ENCODE data around the gene ECSIT. TPM values are rescaled to one million over a fixed set of nuclear protein-coding genes. Genes with fewer than 3 reads are reported as not detected.

The ECSIT gene
- total RNA-seq, 1 donor from 2014 or later = 58.9 TPM

DNA sequence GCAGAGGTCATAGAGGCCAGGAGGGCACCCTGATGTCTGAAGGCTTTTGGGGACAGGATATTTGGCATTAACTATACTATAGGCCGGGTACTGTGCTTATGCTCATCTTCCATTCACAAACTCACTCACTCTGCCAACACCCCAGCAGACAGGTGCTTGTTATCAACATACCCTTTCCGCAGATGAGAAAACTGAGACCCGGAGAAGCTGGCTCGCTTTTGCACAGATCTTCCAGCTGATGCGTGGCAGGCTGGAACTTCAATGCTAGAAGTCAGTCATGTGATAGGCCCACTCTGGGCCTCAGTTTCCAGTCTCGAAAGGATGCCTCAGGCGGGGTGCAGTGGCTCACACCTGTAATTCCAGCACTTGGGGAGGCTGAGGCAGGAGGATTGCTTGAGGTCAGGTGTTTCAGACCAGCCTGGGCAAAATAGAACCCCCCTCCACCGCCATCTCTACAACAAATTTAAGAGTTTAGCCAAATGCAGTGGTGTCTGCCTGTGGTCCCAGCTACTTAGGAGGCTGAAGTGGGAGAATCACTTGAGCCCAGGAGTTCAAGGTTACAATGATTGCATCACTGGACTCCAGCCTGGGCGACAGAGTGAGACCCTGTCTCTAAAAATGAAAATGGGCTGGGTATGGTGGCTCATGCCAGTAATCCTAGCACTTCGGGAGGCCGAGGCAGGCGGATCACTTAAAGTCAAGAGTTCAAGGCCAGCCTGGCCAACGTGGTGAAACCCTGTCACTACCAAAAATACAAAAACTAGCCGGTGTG lies 19.2 kb upstream of the ECSIT start:
- DNase-seq (ENCODE audit: low read depth) = no peak
- TF ChIP-seq, protein P1, sequence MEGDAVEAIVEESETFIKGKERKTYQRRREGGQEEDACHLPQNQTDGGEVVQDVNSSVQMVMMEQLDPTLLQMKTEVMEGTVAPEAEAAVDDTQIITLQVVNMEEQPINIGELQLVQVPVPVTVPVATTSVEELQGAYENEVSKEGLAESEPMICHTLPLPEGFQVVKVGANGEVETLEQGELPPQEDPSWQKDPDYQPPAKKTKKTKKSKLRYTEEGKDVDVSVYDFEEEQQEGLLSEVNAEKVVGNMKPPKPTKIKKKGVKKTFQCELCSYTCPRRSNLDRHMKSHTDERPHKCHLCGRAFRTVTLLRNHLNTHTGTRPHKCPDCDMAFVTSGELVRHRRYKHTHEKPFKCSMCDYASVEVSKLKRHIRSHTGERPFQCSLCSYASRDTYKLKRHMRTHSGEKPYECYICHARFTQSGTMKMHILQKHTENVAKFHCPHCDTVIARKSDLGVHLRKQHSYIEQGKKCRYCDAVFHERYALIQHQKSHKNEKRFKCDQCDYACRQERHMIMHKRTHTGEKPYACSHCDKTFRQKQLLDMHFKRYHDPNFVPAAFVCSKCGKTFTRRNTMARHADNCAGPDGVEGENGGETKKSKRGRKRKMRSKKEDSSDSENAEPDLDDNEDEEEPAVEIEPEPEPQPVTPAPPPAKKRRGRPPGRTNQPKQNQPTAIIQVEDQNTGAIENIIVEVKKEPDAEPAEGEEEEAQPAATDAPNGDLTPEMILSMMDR (conservative IDR thresholded peaks at IDR 0.05; ENCODE audit: low read depth, low read length) = no peak
- H3K4me3 ChIP-seq (ENCODE audit: low read depth, low read length) = no peak overlapping the region

DNA sequence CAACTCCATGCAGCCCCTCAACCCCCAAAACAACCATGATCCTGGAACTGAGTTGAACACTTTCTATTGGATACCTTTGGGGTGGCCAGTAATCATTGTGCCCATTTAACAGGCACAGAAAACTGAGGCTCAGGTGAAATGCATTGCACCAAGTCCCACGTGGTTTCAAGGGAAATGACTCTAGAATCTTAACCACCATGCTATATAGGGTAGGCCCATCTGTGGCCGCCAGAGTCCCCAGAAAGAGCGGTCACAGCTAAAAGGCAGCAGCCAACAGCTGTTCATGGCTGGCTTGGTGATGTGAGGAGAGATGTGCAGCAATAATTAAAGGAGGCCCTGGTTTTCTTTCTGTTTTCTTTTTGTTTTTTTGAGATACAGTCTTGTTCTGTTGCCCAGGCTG lies 12.3 kb upstream of the ECSIT start:
- H3K4me3 ChIP-seq (ENCODE audit: low read depth, low read length) = no peak overlapping the region

DNA sequence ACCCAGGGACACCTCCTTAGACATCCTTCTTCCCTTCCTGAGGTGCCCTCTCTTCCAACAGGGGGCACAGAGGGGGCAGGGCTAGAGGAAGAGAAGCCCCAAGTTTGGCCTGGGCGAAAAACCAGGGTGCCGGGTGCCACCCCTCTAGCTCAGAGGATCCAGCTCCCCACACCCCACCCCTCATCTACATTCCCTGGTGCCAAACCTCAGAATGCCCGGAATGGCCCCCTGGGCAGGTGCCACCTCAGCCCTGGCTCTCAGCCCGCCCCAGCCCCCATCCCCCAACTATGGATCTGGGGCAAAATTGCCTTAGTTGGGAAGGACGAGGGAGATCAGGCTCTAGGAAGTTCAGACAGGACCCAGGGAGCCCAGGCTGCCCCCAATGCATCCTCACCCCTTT lies 11.7 kb upstream of the ECSIT start:
- TF ChIP-seq, protein P1 (conservative IDR thresholded peaks at IDR 0.05; ENCODE audit: low read depth, low read length) = no peak
- H3K4me3 ChIP-seq (ENCODE audit: low read depth, low read length) = no peak overlapping the region
- no peak for DNase-seq (ENCODE audit: low read depth)

More for the DNA sequence above, 12.3 kb upstream of the ECSIT start:
- no peak for DNase-seq (ENCODE audit: low read depth)
- TF ChIP-seq, protein P1 (conservative IDR thresholded peaks at IDR 0.05; ENCODE audit: low read depth, low read length) = no peak

DNA sequence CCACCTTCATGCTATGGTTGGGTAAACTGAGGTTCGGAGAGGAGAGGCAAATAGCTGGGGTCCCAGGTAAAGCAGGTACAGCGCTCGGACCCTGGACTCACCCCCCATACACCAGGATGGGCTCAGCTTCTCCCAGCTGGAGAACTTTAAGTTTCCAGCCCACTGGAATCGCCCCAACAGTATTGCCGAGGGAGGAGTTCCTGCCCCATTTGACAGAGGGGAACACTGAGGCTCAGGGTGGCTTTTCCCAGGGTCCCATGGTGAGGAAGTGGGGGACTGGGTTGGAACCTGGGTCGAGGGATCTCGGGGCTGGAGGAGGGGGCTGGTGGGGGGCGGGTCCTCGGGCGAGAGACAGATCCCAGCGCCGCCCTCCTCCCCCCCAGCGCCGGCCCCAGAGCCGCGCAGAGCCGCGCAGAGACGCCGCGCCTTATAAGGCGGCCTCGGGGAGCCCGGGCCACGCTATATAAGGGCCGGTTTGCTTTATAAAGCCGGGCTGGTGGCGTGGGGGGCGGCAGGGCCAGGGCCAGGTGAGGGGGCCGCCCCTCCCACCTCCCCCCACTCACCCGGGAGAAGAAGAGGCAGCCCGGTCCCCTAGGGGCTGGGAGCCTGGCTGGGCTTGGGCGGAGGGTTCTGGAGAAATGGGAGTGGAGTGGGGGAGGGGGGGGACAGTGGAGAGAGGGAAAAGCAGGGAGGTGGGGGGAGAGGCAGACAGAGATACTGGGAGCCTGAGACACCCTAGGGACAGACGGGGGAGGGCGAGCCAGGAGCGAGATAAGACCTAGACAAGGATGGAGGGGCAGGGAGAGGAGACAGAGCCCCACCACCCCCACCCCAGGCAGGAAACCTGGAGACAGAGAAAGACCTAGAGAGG lies 10.8 kb upstream of the ECSIT start:
- no peak overlapping the region for H3K4me3 ChIP-seq (ENCODE audit: low read depth, low read length)
- no peak for DNase-seq (ENCODE audit: low read depth)
- TF ChIP-seq, protein P1 (conservative IDR thresholded peaks at IDR 0.05; ENCODE audit: low read depth, low read length) = no peak

DNA sequence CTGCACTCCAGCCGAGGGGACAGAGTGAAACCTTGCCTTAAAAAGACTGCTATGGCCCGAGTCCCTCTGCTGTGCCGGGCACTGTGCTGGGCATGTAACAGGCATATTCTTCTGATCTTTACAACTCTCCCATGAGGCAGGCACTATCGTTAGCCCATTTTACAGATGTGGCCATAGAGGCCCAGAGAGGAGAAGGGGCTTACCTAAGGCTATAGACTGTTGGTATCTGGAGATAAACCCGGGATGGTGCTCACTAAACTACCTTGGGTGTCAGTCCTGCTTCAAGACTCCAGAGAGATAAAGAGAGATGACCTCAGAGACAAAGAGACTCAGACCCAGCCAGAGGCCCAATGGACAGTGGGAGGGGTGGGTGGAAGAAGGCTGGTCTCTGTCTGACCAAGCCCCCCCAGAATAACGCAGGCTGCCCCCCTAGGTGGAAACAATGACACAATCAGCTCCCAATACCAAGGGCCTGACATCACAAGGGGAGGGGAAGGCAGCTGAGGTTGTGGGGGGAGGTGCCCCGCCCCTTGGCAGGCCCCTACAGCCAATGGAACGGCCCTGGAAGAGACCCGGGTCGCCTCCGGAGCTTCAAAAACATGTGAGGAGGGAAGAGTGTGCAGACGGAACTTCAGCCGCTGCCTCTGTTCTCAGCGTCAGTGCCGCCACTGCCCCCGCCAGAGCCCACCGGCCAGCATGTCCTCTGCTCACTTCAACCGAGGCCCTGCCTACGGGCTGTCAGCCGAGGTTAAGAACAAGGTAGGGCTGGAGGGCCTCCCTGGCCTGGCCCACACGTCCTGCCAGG lies 9.5 kb upstream of the ECSIT start, which contains the start of gene CNN1:
Gene CNN1, plus strand, starts transcription at position 620 of the 805 bp plus-strand sequence. Its CDS starts 77 bp downstream, at position 697.
- no peak for DNase-seq (ENCODE audit: low read depth)
- no peak within 1 kb of the TSS for H3K4me3 ChIP-seq (ENCODE audit: low read depth, low read length)
- TF ChIP-seq, protein P1 (conservative IDR thresholded peaks at IDR 0.05; ENCODE audit: low read depth, low read length) = no peak

DNA sequence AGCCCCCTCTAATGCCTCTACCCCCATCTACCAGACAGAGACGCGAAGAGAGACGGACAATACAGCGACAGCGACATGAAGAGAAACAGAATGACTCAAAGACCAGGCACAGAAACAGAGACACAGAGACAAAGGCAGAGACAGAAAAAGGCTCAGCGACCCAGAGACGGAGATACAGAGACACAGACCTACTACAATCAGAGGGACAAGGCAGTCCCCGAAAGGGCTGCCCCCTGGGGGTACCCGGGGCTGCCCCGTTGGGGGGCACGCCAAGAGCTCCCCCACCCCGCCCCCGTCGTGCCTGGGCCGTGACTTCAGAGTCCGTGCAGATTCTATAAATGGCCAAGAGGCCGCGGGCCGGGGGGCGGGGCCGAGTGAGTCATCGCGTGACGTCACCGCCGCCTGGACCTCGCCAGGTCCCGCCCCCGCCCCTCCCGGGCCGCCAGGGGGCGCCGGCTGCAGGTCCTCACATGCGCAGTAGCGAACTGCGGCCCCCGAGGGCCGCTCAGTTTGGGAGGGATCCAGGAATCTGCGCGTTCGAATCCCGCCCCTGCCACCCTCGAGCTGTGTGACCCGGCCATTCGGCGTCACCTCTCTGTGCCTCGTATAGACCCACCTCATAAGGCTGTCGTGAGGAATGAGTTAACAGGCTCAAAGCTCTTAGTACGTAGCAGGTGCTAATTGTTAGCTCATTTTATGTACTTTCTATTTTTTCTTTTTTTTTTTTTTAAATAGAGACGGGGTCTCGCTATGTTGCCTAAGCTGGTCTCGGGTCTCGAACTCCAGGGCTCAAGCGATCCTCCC lies 7.1 kb upstream of the ECSIT start:
- TF ChIP-seq, protein P1 (conservative IDR thresholded peaks at IDR 0.05; ENCODE audit: low read depth, low read length) = peak; percentile 86
- peak overlapping the region; percentile 32 for H3K4me3 ChIP-seq (ENCODE audit: low read depth, low read length)
- DNase-seq (ENCODE audit: low read depth) = no peak

All from epithelial cell of proximal tubule (primary cell).